ENCODE measurements around the gene ZNF346. TPM values are rescaled to one million over a fixed set of nuclear protein-coding genes. Genes with fewer than 3 reads are reported as not detected.

Gene ZNF346
- total RNA-seq, 1 donor from 2014 or later, result 15.5 TPM

GRCh38 chr5:177116631-177117373 is 94.3 kb downstream of the ZNF346 start:
- Histone ChIP-seq H3K36me3 (ENCODE audit: control insufficient read depth, insufficient read depth, low read length) (no peaks in the 10 kb centered on the region), H3K4me3 (ENCODE audit: low read depth, low read length) (no peak overlapping the region), H3K27me3 (ENCODE audit: control insufficient read depth, insufficient read depth, low read length) (no peaks in the 10 kb centered on the region)
- no peak for TF ChIP-seq CTCF (IDR thresholded peaks at IDR 0.05; ENCODE audit: insufficient read depth, low read length, poor library complexity, severe bottlenecking)
- DNase-seq (ENCODE audit: low read depth), result no peak

GRCh38 chr5:177117441-177118045 is 95.0 kb downstream of the ZNF346 start:
- Histone ChIP-seq H3K36me3 (ENCODE audit: control insufficient read depth, insufficient read depth, low read length) (no peaks in the 10 kb centered on the region), H3K27me3 (ENCODE audit: control insufficient read depth, insufficient read depth, low read length) (no peaks in the 10 kb centered on the region), H3K4me3 (ENCODE audit: low read depth, low read length) (no peak overlapping the region)
- no peak for TF ChIP-seq CTCF (IDR thresholded peaks at IDR 0.05; ENCODE audit: insufficient read depth, low read length, poor library complexity, severe bottlenecking)
- no peak for DNase-seq (ENCODE audit: low read depth)

GRCh38 chr5:177122566-177122965 is 100.1 kb downstream of the ZNF346 start:
- TF ChIP-seq CTCF (IDR thresholded peaks at IDR 0.05; ENCODE audit: insufficient read depth, low read length, poor library complexity, severe bottlenecking), result no peak
- no peak overlapping the region for H3K4me3 ChIP-seq (ENCODE audit: low read depth, low read length)

GRCh38 chr5:177123789-177124485 is 101.4 kb downstream of the ZNF346 start:
- H3K4me3 ChIP-seq (ENCODE audit: low read depth, low read length), result no peak overlapping the region
- no peaks in the 10 kb centered on the region for H3K27me3 ChIP-seq (ENCODE audit: control insufficient read depth, insufficient read depth, low read length)
- DNase-seq (ENCODE audit: low read depth), result no peak
- no peak for TF ChIP-seq CTCF (IDR thresholded peaks at IDR 0.05; ENCODE audit: insufficient read depth, low read length, poor library complexity, severe bottlenecking)
- H3K36me3 ChIP-seq (ENCODE audit: control insufficient read depth, insufficient read depth, low read length), result no peaks in the 10 kb centered on the region

More at GRCh38 chr5:177122566-177122965, 100.1 kb downstream of the ZNF346 start:
- no peak for DNase-seq (ENCODE audit: low read depth)
- H3K36me3 ChIP-seq (ENCODE audit: control insufficient read depth, insufficient read depth, low read length), result no peaks in the 10 kb centered on the region
- H3K27me3 ChIP-seq (ENCODE audit: control insufficient read depth, insufficient read depth, low read length), result no peaks in the 10 kb centered on the region

- DNase-seq (ENCODE audit: low read depth), result no peak
- no peaks in the 10 kb centered on the region for H3K27me3 ChIP-seq (ENCODE audit: control insufficient read depth, insufficient read depth, low read length)
- no peak overlapping the region for H3K4me3 ChIP-seq (ENCODE audit: low read depth, low read length)
- no peaks in the 10 kb centered on the region for H3K36me3 ChIP-seq (ENCODE audit: control insufficient read depth, insufficient read depth, low read length)
- no peak for TF ChIP-seq CTCF (IDR thresholded peaks at IDR 0.05; ENCODE audit: insufficient read depth, low read length, poor library complexity, severe bottlenecking)
Observed at GRCh38 chr5:177124486-177124991, 102.0 kb downstream of the ZNF346 start.
